Fibroblast of the aortic adventitia (primary cell): ENCODE measurements around the gene ENPP6. TPM values are rescaled to one million over a fixed set of nuclear protein-coding genes. Genes with fewer than 3 reads are reported as not detected.

ENCODE experiments used
- DNase-seq: peaks from one replicate; pipeline ENCODE4 v3.0.0-alpha.2; 2010; ENCODE audit warnings: low read depth
- H3K4me3 ChIP-seq: 2 replicates; pipeline ENCODE4 v1.5.1; 2011; ENCODE audit warnings: low read depth, mild to moderate bottlenecking, control low read depth, low read length, moderate library complexity
- CTCF ChIP-seq: IDR thresholded peaks from 2 replicates; pipeline ENCODE4 v1.5.1; 2011; ENCODE audit warnings: mild to moderate bottlenecking, low read length, control low read depth, inconsistent platforms; ENCODE audit not compliant: insufficient read depth
- total RNA-seq: library from RNA; depleted of rRNA; stranded (reverse); fragments of >200 nt; gene quantifications from 2 replicates; pipeline ENCODE4 v1.2.3, GENCODE V29; 2012; ENCODE audit warnings: low replicate concordance

ENPP6 gene
- total RNA-seq, result 0.18 TPM in 1 of 2 replicates, not detected in the other

- no peak for DNase-seq
- TF ChIP-seq CTCF, result no peak
- H3K4me3 ChIP-seq, result peak within 1 kb of the TSS; percentile 11
Measured at GRCh38 chr4:184217634-184218033, at the start of gene ENPP6. ENPP6 (minus strand) TSS chr4:184217873; CDS start chr4:184217819, 54 bp downstream.

GRCh38 chr4:184267206-184267608, 49.5 kb upstream of the ENPP6 start:
- DNase-seq, result no peak
- no peak overlapping the region for H3K4me3 ChIP-seq
- no peak for TF ChIP-seq CTCF

- TF ChIP-seq CTCF, result no peak
- DNase-seq, result peak; percentile 28
- no peak overlapping the region for H3K4me3 ChIP-seq
Measured at GRCh38 chr4:184265546-184266351, 48.1 kb upstream of the ENPP6 start.

- no peak overlapping the region for H3K4me3 ChIP-seq
- peak; percentile 80 for TF ChIP-seq CTCF
- peak; percentile 95 for DNase-seq
Measured at GRCh38 chr4:184263910-184264732, 46.4 kb upstream of the ENPP6 start.

GRCh38 chr4:184263461-184263860, 45.8 kb upstream of the ENPP6 start:
- H3K4me3 ChIP-seq, result no peak overlapping the region
- no peak for DNase-seq
- no peak for TF ChIP-seq CTCF

GRCh38 chr4:184262901-184263300, 45.2 kb upstream of the ENPP6 start:
- peak; percentile 68 for DNase-seq
- TF ChIP-seq CTCF, result no peak

More at GRCh38 chr4:184262901-184263300, 45.2 kb upstream of the ENPP6 start:
- no peak overlapping the region for H3K4me3 ChIP-seq
